ENCODE data around the gene ABCA13.

The ABCA13 gene

GRCh38 chr7:48441848-48442492 is 270.7 kb downstream of the ABCA13 start:
- FAIRE-seq = no peak

GRCh38 chr7:48443051-48443450 is 271.8 kb downstream of the ABCA13 start:
- FAIRE-seq = no peak

GRCh38 chr7:48446721-48447120 is 275.5 kb downstream of the ABCA13 start:
- no peak for FAIRE-seq

GRCh38 chr7:48452218-48452617 is 281.0 kb downstream of the ABCA13 start:
- no peak for FAIRE-seq

- no peak for FAIRE-seq
Measured at GRCh38 chr7:48454750-48455192, 283.5 kb downstream of the ABCA13 start.

- FAIRE-seq = no peak
Measured at GRCh38 chr7:48455363-48455762, 284.1 kb downstream of the ABCA13 start.

- no peak for FAIRE-seq
Measured at GRCh38 chr7:48458701-48459524, 287.7 kb downstream of the ABCA13 start.

GRCh38 chr7:48466713-48467112 is 295.5 kb downstream of the ABCA13 start:
- no peak for FAIRE-seq

- no peak for FAIRE-seq
Measured at GRCh38 chr7:48471196-48471595, 299.9 kb downstream of the ABCA13 start.

- no peak for FAIRE-seq
Measured at GRCh38 chr7:48472640-48473039, 301.4 kb downstream of the ABCA13 start.

GRCh38 chr7:48473205-48473865 is 302.1 kb downstream of the ABCA13 start:
- no peak for FAIRE-seq

- no peak for FAIRE-seq
Measured at GRCh38 chr7:48481235-48481634, 310.0 kb downstream of the ABCA13 start.

- FAIRE-seq = no peak
Measured at GRCh38 chr7:48497521-48497920, 326.3 kb downstream of the ABCA13 start.

GRCh38 chr7:48502021-48502420 is 330.8 kb downstream of the ABCA13 start:
- no peak for FAIRE-seq

GRCh38 chr7:48505051-48505450 is 333.8 kb downstream of the ABCA13 start:
- FAIRE-seq = no peak

- FAIRE-seq = no peak
Measured at GRCh38 chr7:48505466-48505865, 334.2 kb downstream of the ABCA13 start.

- FAIRE-seq = no peak
Measured at GRCh38 chr7:48506569-48506968, 335.3 kb downstream of the ABCA13 start.

- no peak for FAIRE-seq
Measured at GRCh38 chr7:48511080-48511479, 339.8 kb downstream of the ABCA13 start.

GRCh38 chr7:48512892-48513291 is 341.6 kb downstream of the ABCA13 start:
- FAIRE-seq = no peak

- FAIRE-seq = no peak
Measured at GRCh38 chr7:48515171-48515570, 343.9 kb downstream of the ABCA13 start.

- no peak for FAIRE-seq
Measured at GRCh38 chr7:48518092-48518491, 346.8 kb downstream of the ABCA13 start.

GRCh38 chr7:48522692-48523091 is 351.4 kb downstream of the ABCA13 start:
- no peak for FAIRE-seq

All from G401.6 (cell line).